K562 (cell line): Measurements from ENCODE around the gene HEPHL1. TPM values are rescaled to one million over a fixed set of nuclear protein-coding genes. Genes with fewer than 3 reads are reported as not detected.

Source experiments
- ATAC-seq: fragments of 200-7000 bp; cut with Tn5 transposase; 3 replicates; pipeline ENCODE4 v1.9.1; 2020; ENCODE audit warnings: moderate library complexity
- BruUV-seq: library from RNA; stranded (reverse); fragments of 400-500 nt; replicated peaks from 2 replicates; lab custom pipeline; 2021; lab: Mats Ljungman, UMichigan
- CTCF ChIA-PET: fragments of 300-600 bp; formaldehyde crosslinking; extraction: SDS; loops from one replicate; lab custom pipeline; 2021; ENCODE audit warnings: low intra/inter-chr PET ratio; lab: Yijun Ruan, JAX
- POLR2A ChIA-PET: fragments of 300-600, 350-650 bp; sonication (Branson Sonifier 250); formaldehyde crosslinking; extraction: SDS; loops from one replicate; lab custom pipeline; 2021; ENCODE audit warnings: antibody characterized with exemption, inconsistent platforms; lab: Yijun Ruan, JAX
- DNase-seq, 4 experiments: peaks; one replicate each; pipeline versions ENCODE4 v3.0.0 to v3.0.0-alpha.2; 2011 to 2018; ENCODE audit warnings: low spot score in 3 of 4, mixed read lengths in 3 of 4; ENCODE audit errors: extremely low read depth in 1 of 4
- FAIRE-seq: peaks from 2 replicates; lab custom pipeline; 2011; peaks lifted over from hg19 to GRCh38; lab: Jason Lieb, UNC
- H2AFZ ChIP-seq: 2 replicates; pipeline ENCODE4 v1.6.0; 2011; ENCODE audit warnings: low read depth, low read length, control low read depth, inconsistent platforms
- H3K27ac ChIP-seq: fragments of 200-600 bp; 3 replicates; pipeline ENCODE4 v1.8.0; 2011; ENCODE audit warnings: low read depth, mild to moderate bottlenecking, control low read depth, inconsistent platforms, low read length, moderate library complexity, mixed read lengths; ENCODE audit errors: extremely low read depth
- H3K27me3 ChIP-seq, 2 experiments: fragments of 300-600 bp in 1 of 2; 2 replicates in 1 of 2; 3 replicates in 1 of 2; pipeline versions ENCODE4 v1.6.0 to v1.8.0; 2011; ENCODE audit warnings: inconsistent platforms in 2 of 2, low read length in 2 of 2, mild to moderate bottlenecking in 1 of 2, mixed read lengths in 1 of 2, moderate library complexity in 1 of 2; ENCODE audit not compliant: control insufficient read depth in 2 of 2, insufficient read depth in 2 of 2
- H3K36me3 ChIP-seq: fragments of 300-600 bp; 3 replicates; pipeline ENCODE4 v1.8.0; 2011; ENCODE audit warnings: mild to moderate bottlenecking, low read length, inconsistent platforms; ENCODE audit not compliant: control insufficient read depth, insufficient read depth
- H3K4me1 ChIP-seq, 2 experiments: fragments of 200-600 bp in 1 of 2; replicated peaks in 1 of 2; 2 replicates in 1 of 2; 3 replicates in 1 of 2; pipeline versions ENCODE4 v1.5.1 to v1.8.0; 2011; ENCODE audit warnings: inconsistent platforms in 2 of 2, low read length in 2 of 2, mild to moderate bottlenecking in 1 of 2, mixed read lengths in 1 of 2, moderate library complexity in 1 of 2; ENCODE audit not compliant: control insufficient read depth in 2 of 2, insufficient read depth in 2 of 2
- H3K4me2 ChIP-seq: 2 replicates; pipeline ENCODE4 v1.6.1; 2011; ENCODE audit warnings: low read length, control low read depth, inconsistent platforms, mixed read lengths; ENCODE audit not compliant: insufficient read depth
- H3K4me3 ChIP-seq: fragments of 200-600 bp; sonication (generic), shearing (Covaris generic); 2 replicates; pipeline ENCODE4 v1.5.1; 2016; ENCODE audit warnings: control low read depth, inconsistent platforms
- H3K79me2 ChIP-seq: fragments of 200-600 bp; 3 replicates; pipeline ENCODE4 v1.8.0; 2011; ENCODE audit warnings: low read length, inconsistent platforms; ENCODE audit not compliant: control insufficient read depth, insufficient read depth
- H3K9ac ChIP-seq, 2 experiments: 2 replicates each; pipeline versions ENCODE4 v1.6.0 to v1.6.1; 2011; ENCODE audit warnings: low read depth in 2 of 2, low read length in 2 of 2, control low read depth in 1 of 2, inconsistent platforms in 1 of 2, mild to moderate bottlenecking in 1 of 2, mixed read lengths in 1 of 2; ENCODE audit not compliant: insufficient read depth in 1 of 2
- H3K9me1 ChIP-seq: one replicate; pipeline ENCODE4 v1.6.0; 2011; ENCODE audit warnings: inconsistent platforms, mild to moderate bottlenecking, low read length, moderate library complexity; ENCODE audit not compliant: control insufficient read depth, insufficient read depth
- H3K9me3 ChIP-seq: replicated peaks from 2 replicates; pipeline ENCODE4 v1.5.1; 2011; ENCODE audit warnings: low read depth, low read length, inconsistent platforms; ENCODE audit not compliant: control insufficient read depth, insufficient read depth
- H4K20me1 ChIP-seq: replicated peaks from 2 replicates; pipeline ENCODE4 v1.6.1; 2011; ENCODE audit warnings: low read length, inconsistent platforms, mixed read lengths; ENCODE audit not compliant: control insufficient read depth, insufficient read depth
- CBFA2T3 ChIP-seq: fragments of 450-650 bp; IDR thresholded peaks from 2 replicates; pipeline ENCODE4 v1.6.1; 2017
- GTF2A2 ChIP-seq: IDR thresholded peaks from 2 replicates; pipeline ENCODE4 v1.6.1; 2016; ENCODE audit warnings: mild to moderate bottlenecking, missing genetic modification characterization, missing compliant biosample characterization
- KLF13 ChIP-seq: fragments of 450-650 bp; IDR thresholded peaks from 2 replicates; pipeline ENCODE4 v1.6.1; 2016; ENCODE audit warnings: missing genetic modification characterization, low read depth, mild to moderate bottlenecking, missing compliant biosample characterization, moderate library complexity, borderline replicate concordance
- KLF6 ChIP-seq: fragments of 250-450 bp; sonication (Bioruptor Pico); IDR thresholded peaks from 2 replicates; pipeline ENCODE4 v1.4.0; 2020; ENCODE audit warnings: mild to moderate bottlenecking, moderate library complexity, borderline replicate concordance
- NFIC ChIP-seq: fragments of 450-650 bp; IDR thresholded peaks from 2 replicates; pipeline ENCODE4 v1.6.1; 2017; ENCODE audit warnings: mild to moderate bottlenecking, inconsistent platforms
- POLR2A ChIP-seq: fragments of 450-650 bp; conservative IDR thresholded peaks from 2 replicates; pipeline ENCODE4 v1.6.1; 2016
- POLR3G ChIP-seq: IDR thresholded peaks from 2 replicates; pipeline ENCODE4 v1.6.1; 2011; ENCODE audit not compliant: insufficient read length, insufficient replicate concordance; ENCODE audit errors: extremely low read depth
- TAF15 ChIP-seq: fragments of 200-400 bp; formaldehyde crosslinking; IDR thresholded peaks from 2 replicates; pipeline ENCODE4 v1.6.1; 2017; ENCODE audit warnings: mild to moderate bottlenecking, low read depth, low read length, moderate library complexity
- YY1 ChIP-seq, 3 experiments: IDR thresholded peaks; 2 replicates each; pipeline ENCODE4 v1.6.1; 2011; ENCODE audit warnings: low read length in 2 of 3, mild to moderate bottlenecking in 2 of 3, moderate library complexity in 2 of 3, borderline replicate concordance in 1 of 3, control low read depth in 1 of 3, low read depth in 1 of 3; ENCODE audit not compliant: insufficient read depth in 3 of 3, insufficient replicate concordance in 2 of 3, control insufficient read depth in 1 of 3, insufficient read length in 1 of 3; ENCODE audit errors: extremely low read depth in 1 of 3
- WGBS: fragments of 100-300 bp; shearing (Covaris generic); methylation state at CpG from one replicate; pipeline ENCODE4 v1.1.6; 2016; ENCODE audit warnings: low coverage, mixed read lengths; ENCODE audit not compliant: insufficient coverage; ENCODE audit errors: missing lambda C conversion rate; 5-methylcytosine and 5-hydroxymethylcytosine counted together
- in situ Hi-C: fragments of 300-500 bp; cut with MboI; formaldehyde crosslinking; loops from 4 replicates; pipeline ENCODE4 v1.15.0; 2018; ENCODE audit warnings: inconsistent platforms, mixed read lengths
- intact Hi-C: fragments of 100-400 bp; cut with micrococcal nuclease; formaldehyde crosslinking; loops from 2 replicates; pipeline ENCODE4 v1.14.2; 2022
- polyA plus RNA-seq, 8 experiments: library from polyadenylated mRNA; depleted of rRNA in 4 of 8; stranded (reverse) in 5 of 8; unstranded in 3 of 8; fragments of >200 nt; fragmentation: Nextera tagmentation in 2 of 8; fragmentation: Illumina TruSeq in 1 of 8; extraction: Ambion mirVana in 2 of 8; extraction: Trizol in 1 of 8; gene quantifications; 2 replicates each; pipeline versions ENCODE4 v1.2.1 to v1.2.3, GENCODE V29; 2011 to 2014; ENCODE audit warnings: inconsistent platforms in 1 of 8, missing spikeins in 1 of 8
- total RNA-seq, 7 experiments: library from RNA; depleted of rRNA in 6 of 7; stranded (reverse); fragments of >200 nt in 6 of 7; fragmentation: Illumina TruSeq in 2 of 7; extraction: Trizol in 2 of 7; gene quantifications; 2 replicates each; pipeline versions ENCODE4 v1.2.1 to v1.2.3, GENCODE V29; 2011 to 2021; ENCODE audit warnings: low replicate concordance in 1 of 7
- TF ChIP-seq, protein P1 (sequence below): sonication (generic); formaldehyde crosslinking; IDR thresholded peaks from 2 replicates; pipeline ENCODE4 v1.8.1; 2023; ENCODE audit warnings: mild to moderate bottlenecking, missing genetic modification reagents
- TF ChIP-seq, protein P2 (sequence below), 2 experiments: fragments of 450-650 bp in 1 of 2; IDR thresholded peaks; 2 replicates each; pipeline ENCODE4 v1.6.1; 2011 to 2017; ENCODE audit warnings: low read depth in 2 of 2, antibody characterized with exemption in 1 of 2, borderline replicate concordance in 1 of 2, low read length in 1 of 2, mild to moderate bottlenecking in 1 of 2, mixed read lengths in 1 of 2; ENCODE audit not compliant: control insufficient read depth in 1 of 2
- TF ChIP-seq, protein P3 (sequence below): sonication (generic); formaldehyde crosslinking; IDR thresholded peaks from 2 replicates; pipeline ENCODE4 v1.8.0; 2023; ENCODE audit warnings: missing genetic modification reagents, mild to moderate bottlenecking, borderline replicate concordance

Gene HEPHL1
- total and polyA plus RNA-seq, 9 of the 15 experiments (the other 6 are each of a cell fraction or from before 2014, with no cell fraction given) = 0.01 TPM; not detected in 8

DNA sequence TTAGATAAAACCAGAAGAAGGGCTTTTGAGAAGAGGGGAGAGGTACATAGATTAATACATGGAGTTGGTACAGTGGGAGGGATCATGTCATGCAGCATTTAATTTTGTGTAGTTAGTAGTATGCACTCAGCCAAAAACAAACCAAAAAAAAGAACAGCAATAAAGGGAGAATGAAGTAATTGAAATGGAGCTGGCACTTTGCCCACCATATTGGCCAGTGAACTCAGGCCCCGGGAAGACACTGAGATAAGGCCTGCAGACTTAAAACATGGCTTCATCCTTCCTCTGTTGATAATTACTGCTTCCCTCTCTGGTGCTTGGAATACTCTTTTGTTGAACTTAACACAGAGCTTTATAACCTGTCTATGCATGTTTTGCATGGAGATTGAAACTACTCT, 110.6 kb downstream of the HEPHL1 start:
- BruUV-seq = no TSS peak
- Histone ChIP-seq H3K4me3 (no peak overlapping the region), H3K9me3 (no peaks in the 10 kb centered on the region), H3K9ac (no peak overlapping the region), H3K27me3 (no peaks in the 10 kb centered on the region), H3K9me1 (no peaks in the 10 kb centered on the region), H3K79me2 (peaks cover 71% of the 10 kb centered on the region), H3K4me2 (peak overlapping the region; percentile 97), H3K36me3 (no peaks in the 10 kb centered on the region; the same call in 2 of the 3 replicates), H4K20me1 (peaks cover 22% of the 10 kb centered on the region), H3K27ac (no peak overlapping the region), H2AFZ (no peak overlapping the region), H3K4me1 (peaks cover 47 to 69% of the 10 kb centered on the region in 2 experiments)
- 0% methylated on average over 1 of the region's 1 CpG for WGBS
- POLR2A ChIA-PET = interaction anchor here (0.8 to 1.9 kb wide), 4 partner anchors 8 to 24 kb away, joined by 3 to 8 read pairs (median 4); no protein-coding TSS in a partner anchor
- FAIRE-seq (peak; percentile 72), DNase-seq (peak in 1 of 4 experiments; percentile 62), ATAC-seq (no peak)
- in situ Hi-C loops = no loop called here
- intact Hi-C loops = no loop called here
- CTCF ChIA-PET = no interaction called here
- peak; percentile 92 for TF ChIP-seq NFIC
- no peak for TF ChIP-seq TAF15
- TF ChIP-seq, protein P1, sequence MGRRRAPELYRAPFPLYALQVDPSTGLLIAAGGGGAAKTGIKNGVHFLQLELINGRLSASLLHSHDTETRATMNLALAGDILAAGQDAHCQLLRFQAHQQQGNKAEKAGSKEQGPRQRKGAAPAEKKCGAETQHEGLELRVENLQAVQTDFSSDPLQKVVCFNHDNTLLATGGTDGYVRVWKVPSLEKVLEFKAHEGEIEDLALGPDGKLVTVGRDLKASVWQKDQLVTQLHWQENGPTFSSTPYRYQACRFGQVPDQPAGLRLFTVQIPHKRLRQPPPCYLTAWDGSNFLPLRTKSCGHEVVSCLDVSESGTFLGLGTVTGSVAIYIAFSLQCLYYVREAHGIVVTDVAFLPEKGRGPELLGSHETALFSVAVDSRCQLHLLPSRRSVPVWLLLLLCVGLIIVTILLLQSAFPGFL (CRISPR knock-in tag) = no peak
- no peak for TF ChIP-seq GTF2A2
- TF ChIP-seq CBFA2T3 = peak; percentile 17; the same call in 1 of the 2 replicates
- TF ChIP-seq, protein P2, sequence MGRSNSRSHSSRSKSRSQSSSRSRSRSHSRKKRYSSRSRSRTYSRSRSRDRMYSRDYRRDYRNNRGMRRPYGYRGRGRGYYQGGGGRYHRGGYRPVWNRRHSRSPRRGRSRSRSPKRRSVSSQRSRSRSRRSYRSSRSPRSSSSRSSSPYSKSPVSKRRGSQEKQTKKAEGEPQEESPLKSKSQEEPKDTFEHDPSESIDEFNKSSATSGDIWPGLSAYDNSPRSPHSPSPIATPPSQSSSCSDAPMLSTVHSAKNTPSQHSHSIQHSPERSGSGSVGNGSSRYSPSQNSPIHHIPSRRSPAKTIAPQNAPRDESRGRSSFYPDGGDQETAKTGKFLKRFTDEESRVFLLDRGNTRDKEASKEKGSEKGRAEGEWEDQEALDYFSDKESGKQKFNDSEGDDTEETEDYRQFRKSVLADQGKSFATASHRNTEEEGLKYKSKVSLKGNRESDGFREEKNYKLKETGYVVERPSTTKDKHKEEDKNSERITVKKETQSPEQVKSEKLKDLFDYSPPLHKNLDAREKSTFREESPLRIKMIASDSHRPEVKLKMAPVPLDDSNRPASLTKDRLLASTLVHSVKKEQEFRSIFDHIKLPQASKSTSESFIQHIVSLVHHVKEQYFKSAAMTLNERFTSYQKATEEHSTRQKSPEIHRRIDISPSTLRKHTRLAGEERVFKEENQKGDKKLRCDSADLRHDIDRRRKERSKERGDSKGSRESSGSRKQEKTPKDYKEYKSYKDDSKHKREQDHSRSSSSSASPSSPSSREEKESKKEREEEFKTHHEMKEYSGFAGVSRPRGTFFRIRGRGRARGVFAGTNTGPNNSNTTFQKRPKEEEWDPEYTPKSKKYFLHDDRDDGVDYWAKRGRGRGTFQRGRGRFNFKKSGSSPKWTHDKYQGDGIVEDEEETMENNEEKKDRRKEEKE (IDR thresholded peaks at IDR 0.05; ENCODE audit: borderline replicate concordance in 1 of 2, control insufficient read depth in 1 of 2, low read depth in 2 of 2, low read length in 1 of 2) = no peak
- no peak for TF ChIP-seq KLF6
- no peak for TF ChIP-seq KLF13 (tag)
- peak in 1 of 3 experiments; percentile 19 for TF ChIP-seq YY1 (IDR thresholded peaks at IDR 0.05; ENCODE audit: borderline replicate concordance in 1 of 3, control insufficient read depth in 1 of 3, extremely low read depth in 1 of 3, insufficient read depth in 3 of 3, insufficient read length in 1 of 3, insufficient replicate concordance in 2 of 3, low read depth in 1 of 3, low read length in 2 of 3)
- no peak for TF ChIP-seq POLR3G
- TF ChIP-seq, protein P3, sequence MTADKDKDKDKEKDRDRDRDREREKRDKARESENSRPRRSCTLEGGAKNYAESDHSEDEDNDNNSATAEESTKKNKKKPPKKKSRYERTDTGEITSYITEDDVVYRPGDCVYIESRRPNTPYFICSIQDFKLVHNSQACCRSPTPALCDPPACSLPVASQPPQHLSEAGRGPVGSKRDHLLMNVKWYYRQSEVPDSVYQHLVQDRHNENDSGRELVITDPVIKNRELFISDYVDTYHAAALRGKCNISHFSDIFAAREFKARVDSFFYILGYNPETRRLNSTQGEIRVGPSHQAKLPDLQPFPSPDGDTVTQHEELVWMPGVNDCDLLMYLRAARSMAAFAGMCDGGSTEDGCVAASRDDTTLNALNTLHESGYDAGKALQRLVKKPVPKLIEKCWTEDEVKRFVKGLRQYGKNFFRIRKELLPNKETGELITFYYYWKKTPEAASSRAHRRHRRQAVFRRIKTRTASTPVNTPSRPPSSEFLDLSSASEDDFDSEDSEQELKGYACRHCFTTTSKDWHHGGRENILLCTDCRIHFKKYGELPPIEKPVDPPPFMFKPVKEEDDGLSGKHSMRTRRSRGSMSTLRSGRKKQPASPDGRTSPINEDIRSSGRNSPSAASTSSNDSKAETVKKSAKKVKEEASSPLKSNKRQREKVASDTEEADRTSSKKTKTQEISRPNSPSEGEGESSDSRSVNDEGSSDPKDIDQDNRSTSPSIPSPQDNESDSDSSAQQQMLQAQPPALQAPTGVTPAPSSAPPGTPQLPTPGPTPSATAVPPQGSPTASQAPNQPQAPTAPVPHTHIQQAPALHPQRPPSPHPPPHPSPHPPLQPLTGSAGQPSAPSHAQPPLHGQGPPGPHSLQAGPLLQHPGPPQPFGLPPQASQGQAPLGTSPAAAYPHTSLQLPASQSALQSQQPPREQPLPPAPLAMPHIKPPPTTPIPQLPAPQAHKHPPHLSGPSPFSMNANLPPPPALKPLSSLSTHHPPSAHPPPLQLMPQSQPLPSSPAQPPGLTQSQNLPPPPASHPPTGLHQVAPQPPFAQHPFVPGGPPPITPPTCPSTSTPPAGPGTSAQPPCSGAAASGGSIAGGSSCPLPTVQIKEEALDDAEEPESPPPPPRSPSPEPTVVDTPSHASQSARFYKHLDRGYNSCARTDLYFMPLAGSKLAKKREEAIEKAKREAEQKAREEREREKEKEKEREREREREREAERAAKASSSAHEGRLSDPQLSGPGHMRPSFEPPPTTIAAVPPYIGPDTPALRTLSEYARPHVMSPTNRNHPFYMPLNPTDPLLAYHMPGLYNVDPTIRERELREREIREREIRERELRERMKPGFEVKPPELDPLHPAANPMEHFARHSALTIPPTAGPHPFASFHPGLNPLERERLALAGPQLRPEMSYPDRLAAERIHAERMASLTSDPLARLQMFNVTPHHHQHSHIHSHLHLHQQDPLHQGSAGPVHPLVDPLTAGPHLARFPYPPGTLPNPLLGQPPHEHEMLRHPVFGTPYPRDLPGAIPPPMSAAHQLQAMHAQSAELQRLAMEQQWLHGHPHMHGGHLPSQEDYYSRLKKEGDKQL = no peak
- TF ChIP-seq POLR2A = no peak
